NCI-H2171 (cell line): ENCODE measurements around the gene PAAF1.
"Not testable (repeated sequence)": the region's sequence is repeated elsewhere in the genome, so short reads cannot be mapped to it uniquely, and the experiment has no call there.

Source experiments
- DNase-seq: peaks from one replicate; lab custom pipeline; 2025; lab: John Stamatoyannopoulos, UW

The PAAF1 gene

DNA sequence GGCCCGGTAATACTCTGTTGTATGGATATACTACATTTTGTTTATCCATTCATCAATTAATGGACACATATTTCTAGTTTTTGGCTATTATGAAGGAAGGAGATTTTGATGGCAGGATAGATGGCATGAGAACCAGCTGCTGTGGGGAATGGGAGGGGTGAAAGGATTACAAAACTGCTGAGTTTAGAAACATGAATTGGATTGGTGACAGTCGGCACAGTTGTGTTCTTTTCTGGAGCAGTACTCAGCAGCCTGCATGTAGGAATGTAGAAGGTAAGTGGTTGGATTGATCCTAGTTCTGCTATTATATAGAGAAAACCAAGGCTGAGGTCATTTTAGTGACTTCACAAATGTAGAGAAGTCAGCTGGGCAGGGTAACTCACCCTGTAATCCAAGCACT, 7.1 kb downstream of the PAAF1 start:
- DNase-seq: no peak

DNA sequence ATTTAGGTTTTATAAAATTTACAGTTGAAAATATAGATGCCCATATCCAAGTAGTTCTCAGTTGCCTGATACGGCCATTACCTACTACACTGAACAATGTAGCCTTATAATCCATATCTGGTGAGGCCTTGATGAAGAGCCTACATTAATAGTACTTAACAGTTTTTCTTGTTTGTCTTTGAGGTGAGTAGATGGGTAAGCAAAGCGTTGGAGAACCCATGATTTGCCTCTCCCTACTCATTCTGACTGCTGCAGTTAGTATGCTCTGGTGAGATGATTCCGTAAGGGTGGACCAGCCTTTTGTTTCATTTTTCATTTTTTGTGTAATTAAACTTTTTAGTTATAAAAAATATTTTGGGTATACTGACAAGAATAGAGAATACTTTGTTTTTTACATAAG, 11.4 kb downstream of the PAAF1 start:
- DNase-seq: no peak

DNA sequence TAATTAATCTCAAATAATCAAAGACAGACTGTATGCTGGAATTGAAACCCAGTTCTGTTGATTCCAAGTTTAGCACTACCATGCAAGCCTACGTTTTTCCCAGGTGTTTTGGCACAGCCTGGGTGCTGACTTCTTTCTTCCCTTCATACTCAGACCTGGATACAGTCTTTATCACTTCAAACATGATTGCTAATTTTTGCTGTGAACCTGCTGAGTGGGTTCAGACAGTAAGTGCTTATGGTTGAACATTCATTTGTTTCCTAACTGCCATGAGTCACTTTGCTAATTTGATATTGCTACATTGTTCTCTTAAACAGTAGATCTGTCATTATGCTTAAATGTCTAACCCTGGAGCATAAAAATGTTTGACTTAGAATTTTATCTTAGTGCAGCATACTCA, 12.2 kb downstream of the PAAF1 start:
- DNase-seq: no peak

DNA sequence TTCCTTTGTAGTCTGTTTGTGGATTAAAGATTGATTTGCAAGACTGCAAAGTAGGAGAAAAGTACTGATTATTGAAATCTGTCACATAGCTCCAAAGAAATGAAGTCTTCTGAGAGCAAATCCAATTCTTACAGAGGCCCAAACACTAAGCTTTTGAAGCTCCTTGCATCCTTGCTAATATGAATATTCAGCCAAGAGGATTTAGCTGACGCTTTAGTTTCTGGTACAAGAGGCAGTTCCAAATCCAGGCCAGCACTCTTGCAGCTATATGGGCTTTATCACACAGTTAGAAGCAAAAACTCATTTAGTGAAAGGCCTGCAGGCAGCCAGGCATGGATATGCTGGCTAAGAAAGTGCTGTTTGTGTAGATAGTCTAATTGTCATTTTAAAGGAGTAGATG, 12.7 kb downstream of the PAAF1 start:
- no peak for DNase-seq

- no peak for DNase-seq
Measured at GRCh38 chr11:73893041-73893440, 16.2 kb downstream of the PAAF1 start.

- DNase-seq: no peak
Measured at GRCh38 chr11:73894725-73895335, 18.0 kb downstream of the PAAF1 start.

GRCh38 chr11:73902303-73902702, 25.5 kb downstream of the PAAF1 start:
- no peak for DNase-seq

- no peak for DNase-seq
Measured at GRCh38 chr11:73907191-73907590, 30.4 kb downstream of the PAAF1 start.

GRCh38 chr11:73912026-73912425, 35.2 kb downstream of the PAAF1 start:
- no peak for DNase-seq

GRCh38 chr11:73913472-73913871, 36.7 kb downstream of the PAAF1 start:
- no peak for DNase-seq

DNA sequence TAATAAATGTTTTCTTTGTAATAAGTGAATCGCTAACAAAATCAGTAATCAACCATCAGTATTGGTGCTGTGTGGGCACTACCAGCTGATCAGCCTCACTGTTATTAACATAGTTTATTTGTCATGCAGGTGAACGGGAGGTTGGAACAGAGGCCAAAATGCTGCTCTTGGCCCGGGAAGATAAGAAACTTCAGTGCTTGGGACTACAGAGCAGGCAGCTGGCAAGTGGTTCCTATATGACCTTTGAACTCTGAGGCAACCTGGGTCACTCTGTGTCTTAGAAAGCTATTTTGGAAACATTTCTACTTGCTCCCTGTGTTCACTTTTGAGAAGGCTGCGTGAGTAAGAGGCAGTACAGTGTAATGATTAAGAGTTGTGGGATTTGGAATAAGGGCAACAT, 37.5 kb downstream of the PAAF1 start:
- DNase-seq: no peak

- no peak for DNase-seq
Measured at GRCh38 chr11:73916435-73916834, 39.6 kb downstream of the PAAF1 start.

DNA sequence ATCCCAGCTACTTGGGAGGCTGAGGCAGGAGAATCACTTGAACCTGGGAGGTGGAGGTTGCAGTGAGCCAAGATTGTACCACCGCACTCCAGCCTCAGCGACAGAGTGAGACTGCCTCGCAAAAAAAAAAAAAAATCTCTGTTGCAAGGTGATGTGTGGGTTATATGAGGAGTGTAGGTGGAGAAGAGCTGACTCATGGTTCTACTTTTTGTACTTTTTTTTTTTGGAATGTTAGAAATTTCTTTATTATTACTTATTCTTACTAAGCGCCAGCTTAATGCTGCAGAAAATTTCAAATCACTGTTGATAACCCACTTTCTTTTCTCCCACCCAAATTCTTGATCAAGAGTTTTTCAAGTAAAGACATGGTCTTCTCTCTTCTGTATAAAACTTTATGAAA, 44.4 kb downstream of the PAAF1 start:
- DNase-seq: no peak

- no peak for DNase-seq
Measured at GRCh38 chr11:73929388-73929787, 52.6 kb downstream of the PAAF1 start.

DNA sequence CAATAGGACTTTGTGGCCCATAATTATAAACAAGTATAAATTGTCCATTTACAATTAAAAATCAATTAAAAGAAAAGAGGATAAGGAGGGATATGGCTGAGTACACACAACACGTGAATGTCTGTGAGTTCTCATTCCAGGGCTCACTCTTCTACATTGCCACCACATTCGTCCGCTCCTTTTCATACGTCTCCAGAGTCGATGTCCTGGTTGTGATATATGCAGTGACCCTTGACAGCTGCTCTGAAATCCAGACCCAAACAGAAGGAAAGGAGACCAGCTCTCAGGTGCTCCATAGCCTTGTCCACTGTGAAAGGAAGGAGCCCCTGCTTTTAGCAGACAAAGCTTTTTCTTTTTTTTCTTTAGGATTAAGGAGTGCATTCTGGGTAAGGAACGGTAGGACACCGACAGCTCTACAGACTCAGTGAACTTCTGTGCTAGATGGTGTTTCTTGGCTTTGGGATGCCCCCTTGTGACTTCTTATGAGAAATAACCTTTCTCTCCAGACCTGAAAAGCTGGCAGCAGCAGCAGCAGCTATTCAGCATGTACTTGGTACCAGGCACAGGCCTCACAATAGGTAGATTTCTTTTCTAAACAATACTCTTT, 54.3 kb downstream of the PAAF1 start:
- peak; percentile 51 for DNase-seq

- DNase-seq: no peak
Measured at GRCh38 chr11:73931951-73932350, 55.2 kb downstream of the PAAF1 start.

DNA sequence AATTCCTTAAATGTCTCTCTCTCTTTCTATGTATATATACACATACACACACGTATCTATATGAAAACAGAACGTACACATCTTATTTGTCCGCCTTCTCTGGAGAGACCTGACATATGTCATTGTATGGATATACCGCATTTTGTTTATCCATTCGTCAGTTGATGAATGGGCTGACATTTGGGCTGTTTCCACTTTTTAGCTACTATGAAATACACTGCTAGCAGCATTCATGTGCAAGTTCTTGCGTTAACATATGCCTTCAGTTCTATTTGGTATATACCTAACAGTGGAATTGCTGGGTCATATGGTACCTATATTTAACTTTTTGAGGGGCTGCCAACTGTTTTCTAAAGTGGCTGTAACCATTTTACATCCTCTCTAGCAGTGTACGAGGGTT, 56.0 kb downstream of the PAAF1 start:
- DNase-seq: no peak

GRCh38 chr11:73936047-73936446, 59.2 kb downstream of the PAAF1 start:
- not testable (repeated sequence) for DNase-seq

GRCh38 chr11:73939096-73939495, 62.3 kb downstream of the PAAF1 start:
- no peak for DNase-seq

DNA sequence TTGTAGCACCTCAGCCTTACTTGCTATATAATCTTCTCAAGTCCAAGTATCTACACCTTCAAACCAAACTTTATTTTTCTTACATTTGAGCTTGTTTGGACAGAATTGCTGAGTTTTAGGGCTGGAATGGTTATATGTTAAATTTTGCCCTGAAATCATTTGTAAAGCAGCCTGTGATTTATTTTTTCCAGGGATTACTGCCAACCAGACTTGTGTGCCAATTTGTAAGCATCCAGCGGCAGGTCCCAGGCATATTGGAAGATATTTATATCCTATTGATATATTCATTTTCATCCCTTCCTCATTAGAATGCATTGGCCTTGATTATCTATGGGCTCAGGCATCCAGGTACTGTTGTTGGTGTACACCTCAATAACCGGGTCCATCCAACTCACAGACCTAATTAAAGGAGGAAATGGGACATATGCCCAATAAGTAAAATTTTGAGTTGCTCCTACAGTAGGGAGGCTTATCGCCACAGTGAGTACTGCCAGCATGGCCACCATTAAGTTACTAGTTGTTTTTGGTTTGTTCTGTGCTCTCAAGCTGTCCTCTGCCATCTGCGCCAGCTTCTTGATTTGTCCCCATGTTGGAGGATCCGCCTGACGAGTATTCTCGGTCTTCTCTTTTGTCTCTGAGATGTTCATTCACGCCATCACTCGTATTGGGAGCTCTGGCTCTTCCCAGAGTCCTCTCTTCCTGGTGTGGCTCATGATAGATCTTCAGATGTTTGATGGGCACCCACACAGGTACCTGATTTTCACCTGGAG, 64.2 kb downstream of the PAAF1 start:
- DNase-seq: no peak

GRCh38 chr11:73942010-73942409, 65.2 kb downstream of the PAAF1 start:
- DNase-seq: peak; percentile 50

DNA sequence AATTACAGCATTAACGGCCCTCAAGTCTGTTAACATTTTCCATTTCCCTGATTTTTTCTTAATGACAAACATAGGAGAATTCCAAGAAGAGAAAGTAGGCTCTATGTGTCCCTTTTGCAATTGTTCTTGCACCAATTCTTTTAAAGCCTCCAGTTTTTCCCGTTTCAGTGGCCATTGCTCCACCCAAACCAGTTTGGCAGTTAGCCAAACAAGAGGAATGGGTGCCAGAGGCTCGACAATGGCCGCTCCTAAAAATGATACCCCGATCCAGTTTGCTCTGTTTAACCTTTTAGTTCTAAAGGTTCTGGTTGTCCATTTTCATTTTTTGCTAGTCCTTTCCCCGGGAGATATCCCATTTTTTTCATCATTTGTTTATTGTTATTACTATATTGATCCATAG, 67.3 kb downstream of the PAAF1 start:
- no peak for DNase-seq

GRCh38 chr11:73944901-73945300, 68.1 kb downstream of the PAAF1 start:
- DNase-seq: no peak

DNA sequence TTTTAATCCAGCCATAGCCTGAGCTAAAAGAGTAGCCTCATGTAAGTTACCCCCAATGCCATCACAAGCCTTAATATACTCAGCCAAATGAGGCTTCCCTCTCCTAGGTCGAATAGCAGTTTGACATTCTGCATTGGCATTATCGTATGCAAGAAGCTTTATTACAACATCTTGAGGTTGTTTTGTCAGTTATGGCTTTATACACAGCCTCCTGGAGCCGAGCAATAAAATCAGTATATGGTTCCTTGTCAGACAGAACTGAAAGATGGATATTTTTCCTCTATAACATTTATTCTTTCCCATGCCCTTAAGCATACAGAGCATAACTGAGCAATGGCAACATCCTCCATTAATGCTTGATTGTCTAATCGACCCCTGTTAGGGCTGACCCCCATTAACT, 68.6 kb downstream of the PAAF1 start:
- DNase-seq: no peak
